Esophagus muscularis mucosa (tissue), 3 donors: Measurements from ENCODE around the gene PRKAA2.

Experiments
- CTCF ChIP-seq, 3 experiments: fragments of 200-600 bp in 2 of 3; fragments of 450-650 bp in 1 of 3; sonication (generic) in 2 of 3; IDR thresholded peaks; one replicate each; pipeline ENCODE4 v1.5.1; 2017 to 2019; ENCODE audit warnings: antibody characterized with exemption in 3 of 3, mild to moderate bottlenecking in 2 of 3, moderate library complexity in 1 of 3
- POLR2A ChIP-seq: fragments of 450-650 bp; IDR thresholded peaks from one replicate; pipeline ENCODE4 v1.6.1; 2017; ENCODE audit warnings: antibody characterized with exemption, moderate library complexity, mild to moderate bottlenecking, low read depth
- POLR2AphosphoS5 ChIP-seq, 2 donors: sonication (generic); formaldehyde crosslinking; IDR thresholded peaks; one replicate each; pipeline ENCODE4 v1.6.1; 2017; ENCODE audit warnings: antibody characterized with exemption in 2 of 2

GRCh38 chr1:56672579-56672978 is 27.5 kb downstream of the PRKAA2 start:
- TF ChIP-seq POLR2A = no peak
- TF ChIP-seq CTCF (IDR thresholded peaks at IDR 0.05) = no peak
- TF ChIP-seq POLR2AphosphoS5 (IDR thresholded peaks at IDR 0.05) = no peak
